Uterus (tissue), 2 donors: Measurements from ENCODE around the gene PCDH7.

Experiments used
- POLR2A ChIP-seq, 2 donors: fragments of 450-650 bp; IDR thresholded peaks; one replicate each; pipeline ENCODE4 v1.6.1; 2016; ENCODE audit warnings: antibody characterized with exemption in 2 of 2, mild to moderate bottlenecking in 1 of 2, moderate library complexity in 1 of 2
- TF ChIP-seq, protein P1 (sequence below), 4 experiments: fragments of 200-600 bp in 2 of 4; fragments of 450-650 bp in 2 of 4; sonication (generic) in 2 of 4; IDR thresholded peaks; one replicate each; pipeline ENCODE4 v1.5.1; 2016 to 2019; ENCODE audit warnings: antibody characterized with exemption in 4 of 4, mild to moderate bottlenecking in 2 of 4, moderate library complexity in 1 of 4

DNA sequence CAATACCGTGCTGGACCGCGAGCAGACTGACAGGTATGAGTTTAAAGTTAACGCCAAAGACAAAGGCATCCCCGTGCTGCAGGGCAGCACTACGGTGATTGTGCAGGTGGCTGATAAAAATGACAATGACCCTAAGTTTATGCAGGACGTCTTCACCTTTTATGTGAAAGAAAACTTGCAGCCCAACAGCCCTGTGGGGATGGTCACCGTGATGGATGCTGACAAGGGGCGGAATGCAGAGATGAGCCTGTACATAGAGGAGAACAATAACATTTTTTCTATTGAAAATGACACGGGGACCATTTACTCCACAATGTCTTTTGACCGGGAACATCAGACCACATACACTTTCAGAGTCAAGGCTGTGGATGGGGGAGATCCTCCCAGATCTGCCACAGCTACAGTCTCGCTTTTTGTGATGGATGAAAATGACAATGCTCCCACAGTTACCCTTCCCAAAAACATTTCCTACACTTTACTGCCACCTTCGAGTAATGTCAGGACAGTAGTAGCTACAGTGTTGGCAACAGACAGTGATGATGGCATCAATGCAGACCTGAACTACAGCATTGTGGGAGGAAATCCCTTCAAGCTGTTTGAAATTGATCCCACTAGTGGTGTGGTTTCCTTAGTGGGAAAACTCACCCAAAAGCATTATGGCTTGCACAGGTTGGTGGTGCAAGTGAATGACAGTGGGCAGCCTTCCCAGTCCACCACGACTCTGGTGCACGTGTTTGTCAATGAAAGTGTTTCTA is 3.2 kb downstream of the PCDH7 start:
- no peak for TF ChIP-seq POLR2A (IDR thresholded peaks at IDR 0.05)
- TF ChIP-seq, protein P1, sequence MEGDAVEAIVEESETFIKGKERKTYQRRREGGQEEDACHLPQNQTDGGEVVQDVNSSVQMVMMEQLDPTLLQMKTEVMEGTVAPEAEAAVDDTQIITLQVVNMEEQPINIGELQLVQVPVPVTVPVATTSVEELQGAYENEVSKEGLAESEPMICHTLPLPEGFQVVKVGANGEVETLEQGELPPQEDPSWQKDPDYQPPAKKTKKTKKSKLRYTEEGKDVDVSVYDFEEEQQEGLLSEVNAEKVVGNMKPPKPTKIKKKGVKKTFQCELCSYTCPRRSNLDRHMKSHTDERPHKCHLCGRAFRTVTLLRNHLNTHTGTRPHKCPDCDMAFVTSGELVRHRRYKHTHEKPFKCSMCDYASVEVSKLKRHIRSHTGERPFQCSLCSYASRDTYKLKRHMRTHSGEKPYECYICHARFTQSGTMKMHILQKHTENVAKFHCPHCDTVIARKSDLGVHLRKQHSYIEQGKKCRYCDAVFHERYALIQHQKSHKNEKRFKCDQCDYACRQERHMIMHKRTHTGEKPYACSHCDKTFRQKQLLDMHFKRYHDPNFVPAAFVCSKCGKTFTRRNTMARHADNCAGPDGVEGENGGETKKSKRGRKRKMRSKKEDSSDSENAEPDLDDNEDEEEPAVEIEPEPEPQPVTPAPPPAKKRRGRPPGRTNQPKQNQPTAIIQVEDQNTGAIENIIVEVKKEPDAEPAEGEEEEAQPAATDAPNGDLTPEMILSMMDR (IDR thresholded peaks at IDR 0.05) = no peak
